CD4-positive, alpha-beta T cell treated with Interleukin-2 at 100 ng/mL for 4 hours (primary cell): Measurements from ENCODE around the gene DPP6.
"Not testable (repeated sequence)": the region's sequence is repeated elsewhere in the genome, so short reads cannot be mapped to it uniquely, and the experiment has no call there.

Experiments used
- DNase-seq: peaks from one replicate; pipeline ENCODE4 v3.0.0-alpha.2; 2020; ENCODE audit warnings: low spot score

Gene DPP6

DNA sequence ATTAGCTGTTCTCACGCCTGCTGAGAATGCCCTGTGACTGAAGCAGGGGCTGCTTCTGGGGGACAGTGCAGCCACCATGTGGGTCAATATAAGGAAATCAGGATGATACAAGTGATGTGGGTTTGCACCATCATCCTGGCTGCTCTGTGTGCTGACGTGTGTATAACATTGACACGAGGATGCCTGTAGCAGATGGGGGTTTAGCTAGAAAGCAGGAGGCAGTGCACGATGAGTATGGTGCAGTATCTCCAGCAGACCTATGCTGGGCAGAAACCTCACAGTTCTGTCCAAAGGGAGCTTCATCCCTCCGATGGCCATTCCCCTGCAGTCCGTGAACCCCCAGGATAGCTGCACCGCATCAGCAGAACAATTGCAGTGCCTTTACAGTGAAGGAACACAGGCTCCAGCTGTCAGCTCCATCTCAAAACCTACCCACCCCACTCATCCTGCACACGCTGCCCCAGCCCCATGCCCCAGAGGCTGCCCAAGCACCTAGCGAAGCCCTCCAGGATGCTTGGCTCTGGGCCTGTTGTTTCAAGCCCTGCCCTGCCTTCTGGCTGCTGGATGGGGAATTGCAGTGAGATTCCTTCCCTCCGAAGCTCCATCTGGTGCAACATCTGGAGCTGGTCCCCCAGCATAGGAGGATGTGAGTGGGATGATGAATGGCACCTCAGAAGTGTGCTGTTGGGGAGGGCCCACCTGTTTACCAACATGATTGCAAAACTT is 96.8 kb downstream of the DPP6 start:
- not testable (repeated sequence) for DNase-seq

DNA sequence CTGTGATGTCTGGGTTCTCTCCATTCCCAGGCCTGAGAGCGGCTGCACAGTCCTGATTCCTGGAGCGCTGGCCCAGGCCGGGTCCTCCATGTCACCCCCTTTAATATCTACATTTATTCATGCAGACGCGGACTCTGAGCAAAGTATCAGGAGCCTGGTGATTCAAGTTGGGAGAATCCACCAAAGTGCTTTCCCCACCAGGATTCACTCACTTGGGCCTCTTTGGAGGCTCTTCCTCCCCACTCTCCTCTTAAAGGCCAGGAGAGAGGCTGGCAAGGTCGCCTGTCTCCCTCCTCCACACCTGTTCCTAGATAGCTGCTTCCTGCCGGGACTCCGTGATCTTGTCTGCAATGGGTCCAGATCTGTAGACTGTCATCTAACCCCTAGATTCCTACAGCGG is 98.5 kb downstream of the DPP6 start:
- not testable (repeated sequence) for DNase-seq

DNA sequence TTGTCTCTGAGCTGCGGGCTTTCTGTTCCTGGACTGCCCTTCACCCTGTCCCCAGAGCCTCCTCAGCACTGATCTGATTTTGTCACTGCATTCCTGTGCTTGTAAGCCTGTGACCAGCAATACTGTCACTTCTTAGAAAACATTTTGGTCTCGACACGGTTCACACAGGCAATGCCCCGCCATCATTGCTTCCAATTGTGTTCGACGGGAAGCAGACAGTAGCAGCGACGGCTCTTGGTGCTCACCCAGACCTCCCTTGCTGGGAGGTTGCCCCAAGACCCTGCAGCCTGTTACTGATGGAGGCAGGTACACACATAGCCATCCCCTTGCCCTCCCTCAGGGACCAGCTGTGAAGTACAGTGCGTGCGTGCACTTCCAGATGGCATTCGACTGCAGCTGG is 99.1 kb downstream of the DPP6 start:
- not testable (repeated sequence) for DNase-seq

GRCh38 chr7:154155928-154156327 is 103.7 kb downstream of the DPP6 start:
- not testable (repeated sequence) for DNase-seq

- not testable (repeated sequence) for DNase-seq
Observed at GRCh38 chr7:154162921-154163320, 110.7 kb downstream of the DPP6 start.

- DNase-seq: not testable (repeated sequence)
Observed at GRCh38 chr7:154163642-154164041, 111.4 kb downstream of the DPP6 start.

DNA sequence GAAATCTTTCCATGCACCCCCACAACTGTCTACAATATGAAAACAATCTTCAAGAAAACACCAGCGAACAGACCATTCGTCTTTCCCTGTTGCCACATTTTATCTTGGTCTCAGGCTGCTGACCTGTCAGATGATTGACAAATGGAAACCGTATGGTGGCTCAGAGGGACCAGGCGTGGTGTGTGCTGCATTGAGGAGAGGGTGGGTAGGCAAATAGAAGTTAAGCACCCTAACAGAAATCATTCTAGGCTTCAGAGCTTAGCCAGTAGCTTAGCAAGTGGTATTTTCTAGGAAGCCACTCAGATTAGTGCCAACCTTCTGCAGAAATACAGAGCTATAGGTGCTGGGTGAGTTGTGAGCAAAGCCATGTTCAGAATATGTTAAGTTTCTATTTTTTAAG is 114.9 kb downstream of the DPP6 start:
- no peak for DNase-seq

DNA sequence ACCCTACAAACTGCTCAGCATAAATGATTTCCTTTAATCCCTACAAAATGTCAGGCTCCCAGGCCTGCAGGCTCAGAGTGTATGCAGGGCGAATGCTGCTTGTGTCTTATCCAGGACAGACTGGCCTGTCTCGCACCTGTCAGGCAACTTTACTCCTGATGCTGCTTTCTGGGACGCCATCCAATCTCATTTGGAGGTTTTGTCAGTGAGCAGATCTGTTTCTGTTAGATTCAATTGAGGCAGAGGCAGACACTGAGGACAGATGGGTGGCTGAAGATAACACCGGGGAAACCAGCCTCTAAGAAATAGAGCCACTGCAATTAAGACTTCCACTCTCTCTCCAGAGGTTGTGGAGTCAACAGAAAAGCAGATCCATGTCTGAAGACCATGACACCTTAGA is 115.6 kb downstream of the DPP6 start:
- no peak for DNase-seq

- no peak for DNase-seq
Observed at GRCh38 chr7:154171422-154171821, 119.2 kb downstream of the DPP6 start.

- DNase-seq: no peak
Observed at GRCh38 chr7:154172236-154172635, 120.0 kb downstream of the DPP6 start.

DNA sequence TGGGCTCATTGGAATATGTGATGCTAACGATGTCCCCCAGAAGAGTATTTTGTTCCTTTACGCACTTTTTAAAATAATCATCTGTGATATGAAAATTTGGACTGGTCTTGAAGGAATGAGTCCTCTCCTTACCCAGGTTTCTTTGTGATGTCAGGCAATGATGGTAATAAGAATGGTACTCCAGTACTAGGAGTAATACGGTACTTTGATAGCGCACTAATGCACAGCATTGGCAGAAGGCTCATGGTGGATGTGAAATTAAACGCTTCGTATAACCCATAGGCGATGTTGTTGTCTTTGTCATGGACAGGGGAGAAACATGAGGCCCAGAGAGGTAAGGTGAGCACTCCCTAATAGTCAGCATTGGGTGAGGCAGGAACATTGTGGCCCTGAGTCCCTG is 125.4 kb downstream of the DPP6 start:
- no peak for DNase-seq

- DNase-seq: no peak
Observed at GRCh38 chr7:154178895-154179294, 126.7 kb downstream of the DPP6 start.

DNA sequence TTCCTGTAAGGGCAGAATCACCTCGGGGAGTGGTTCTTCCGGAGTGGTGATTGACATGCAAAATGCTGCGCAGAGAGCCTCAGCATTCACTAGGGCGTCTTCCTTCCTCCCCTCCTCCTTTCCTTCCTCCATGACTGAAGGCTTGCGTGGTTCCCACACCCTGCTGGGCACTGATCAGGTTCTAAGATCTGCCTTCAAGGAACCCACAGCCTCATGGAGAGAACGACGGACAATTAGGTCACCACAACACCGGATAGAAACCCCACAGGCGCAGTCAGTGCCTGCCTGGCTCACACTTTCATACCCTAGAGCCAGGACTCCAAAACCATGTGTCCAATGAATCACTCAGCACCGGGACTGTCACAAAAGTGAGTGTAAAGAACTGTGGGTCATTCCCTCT is 131.3 kb downstream of the DPP6 start:
- DNase-seq: no peak

GRCh38 chr7:154183946-154184345 is 131.7 kb downstream of the DPP6 start:
- DNase-seq: no peak

- no peak for DNase-seq
Observed at GRCh38 chr7:154186811-154187210, 134.6 kb downstream of the DPP6 start.

- no peak for DNase-seq
Observed at GRCh38 chr7:154188330-154188729, 136.1 kb downstream of the DPP6 start.

DNA sequence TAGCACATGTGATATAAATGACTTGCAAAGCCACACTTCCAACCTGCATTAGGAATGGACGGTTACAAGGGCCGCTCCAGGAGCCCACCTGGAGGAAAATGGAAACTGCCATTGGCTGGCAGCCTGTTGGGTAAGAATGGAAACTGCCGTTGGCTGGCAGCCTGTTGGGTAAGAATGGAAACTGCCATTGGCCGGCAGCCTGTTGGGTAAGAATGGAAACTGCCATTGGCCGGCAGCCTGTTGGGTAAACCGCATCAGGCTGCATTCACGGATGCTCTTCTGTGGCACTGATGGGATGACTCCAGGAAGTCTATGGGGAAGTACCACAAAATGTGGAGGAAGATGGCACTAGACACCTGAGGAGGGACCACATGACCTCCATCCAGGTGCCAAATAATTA is 143.1 kb downstream of the DPP6 start:
- DNase-seq: no peak

- no peak for DNase-seq
Observed at GRCh38 chr7:154198481-154198880, 146.3 kb downstream of the DPP6 start.

- no peak for DNase-seq
Observed at GRCh38 chr7:154200241-154200640, 148.0 kb downstream of the DPP6 start.

- no peak for DNase-seq
Observed at GRCh38 chr7:154202002-154202401, 149.8 kb downstream of the DPP6 start.

- no peak for DNase-seq
Observed at GRCh38 chr7:154204046-154204445, 151.8 kb downstream of the DPP6 start.

- DNase-seq: no peak
Observed at GRCh38 chr7:154212861-154213260, 160.7 kb downstream of the DPP6 start.

DNA sequence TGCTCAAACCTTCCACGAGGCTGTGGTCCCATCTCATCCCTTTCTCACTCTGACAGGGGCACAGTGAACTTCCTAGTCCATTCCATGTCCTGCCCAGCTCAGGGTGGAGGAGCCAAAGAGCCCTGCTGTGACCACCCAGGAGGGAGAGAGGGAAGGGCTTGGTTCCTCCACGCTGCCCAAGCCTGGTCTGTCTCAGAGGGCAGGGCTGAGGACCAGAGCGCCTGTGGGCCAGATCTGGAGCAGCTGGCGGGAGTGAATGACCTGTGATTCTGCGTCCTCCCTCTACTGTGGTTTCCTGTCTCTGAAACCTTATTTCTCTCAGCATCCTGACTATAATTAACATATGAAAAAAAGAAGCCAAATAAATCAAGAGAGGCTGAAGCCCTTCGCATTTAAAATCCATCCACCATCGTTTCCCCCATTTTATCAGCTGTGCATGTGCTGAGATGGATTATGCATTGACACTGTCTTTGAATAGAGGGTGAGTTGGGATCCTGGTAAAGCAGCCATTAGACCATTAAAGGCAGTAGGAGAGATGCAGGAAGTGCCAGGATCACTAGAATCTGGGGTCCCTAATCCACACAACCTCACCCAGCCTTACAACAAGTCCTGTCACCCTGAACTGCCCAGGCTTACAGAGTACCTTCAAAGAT is 165.6 kb downstream of the DPP6 start:
- DNase-seq: no peak

DNA sequence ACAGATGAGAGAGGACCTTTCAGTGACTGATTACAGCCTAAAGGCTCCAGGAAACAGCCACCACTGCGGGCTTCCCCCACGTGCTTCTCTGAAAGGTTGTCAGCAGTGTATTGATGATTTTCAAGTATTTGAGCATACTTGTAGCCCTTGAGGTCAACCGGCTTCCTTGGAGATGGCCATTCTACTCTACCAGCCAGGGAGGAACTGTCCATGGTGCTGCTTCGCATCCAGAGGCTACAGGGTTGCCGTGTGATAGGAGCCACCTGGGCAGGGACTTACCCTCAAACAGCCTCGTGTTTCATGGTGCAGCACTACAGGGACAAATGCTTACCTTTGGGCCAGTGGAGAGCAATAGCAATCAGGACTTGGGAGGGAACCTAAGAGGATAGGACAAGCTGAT is 179.5 kb downstream of the DPP6 start:
- no peak for DNase-seq
